HFF-Myc (cell line): ENCODE data around the gene TTC28.
"Not testable (repeated sequence)": the region's sequence is repeated elsewhere in the genome, so short reads cannot be mapped to it uniquely, and the experiment has no call there.

ENCODE experiments used
- DNase-seq: peaks from one replicate; pipeline ENCODE4 v3.0.0-alpha.2; 2011; ENCODE audit warnings: low read depth; ENCODE audit errors: extremely low read depth
- H3K4me3 ChIP-seq: replicated peaks from 2 replicates; pipeline ENCODE4 v1.5.1; 2011; ENCODE audit warnings: low read depth, mild to moderate bottlenecking, control low read depth, low read length
- CTCF ChIP-seq: IDR thresholded peaks from 2 replicates; pipeline ENCODE4 v1.5.1; 2012; ENCODE audit warnings: mild to moderate bottlenecking, low read depth, low read length, control low read depth; ENCODE audit errors: missing control alignments

Gene TTC28

GRCh38 chr22:28538922-28539321, 140.7 kb downstream of the TTC28 start:
- no peak for TF ChIP-seq CTCF
- no peak for DNase-seq
- H3K4me3 ChIP-seq = no peak overlapping the region

- DNase-seq = not testable (repeated sequence)
These were observed 149.1 kb downstream of the TTC28 start for GRCh38 chr22:28530565-28530964.

GRCh38 chr22:28529144-28529543, 150.5 kb downstream of the TTC28 start:
- H3K4me3 ChIP-seq, DNase-seq: not testable (repeated sequence)

More at GRCh38 chr22:28530565-28530964, 149.1 kb downstream of the TTC28 start:
- H3K4me3 ChIP-seq = not testable (repeated sequence)

GRCh38 chr22:28521451-28521850, 158.2 kb downstream of the TTC28 start:
- no peak overlapping the region for H3K4me3 ChIP-seq
- DNase-seq = no peak
- TF ChIP-seq CTCF = no peak

- no peak overlapping the region for H3K4me3 ChIP-seq
- no peak for TF ChIP-seq CTCF
- DNase-seq = no peak
These were observed 165.3 kb downstream of the TTC28 start for GRCh38 chr22:28514321-28514821.

GRCh38 chr22:28512387-28512786, 167.3 kb downstream of the TTC28 start:
- not testable (repeated sequence) for DNase-seq, H3K4me3 ChIP-seq

GRCh38 chr22:28507896-28508295, 171.7 kb downstream of the TTC28 start:
- DNase-seq = no peak
- no peak overlapping the region for H3K4me3 ChIP-seq
- no peak for TF ChIP-seq CTCF

GRCh38 chr22:28506150-28506535, 173.5 kb downstream of the TTC28 start:
- DNase-seq = no peak
- no peak overlapping the region for H3K4me3 ChIP-seq
- no peak for TF ChIP-seq CTCF
